GM18907 (cell line): Measurements from ENCODE around the gene C3orf38.
"Not testable (repeated sequence)": the region's sequence is repeated elsewhere in the genome, so short reads cannot be mapped to it uniquely, and the experiment has no call there.

Experiments used
- ATAC-seq: cut with Tn5 transposase; IDR thresholded peaks from one replicate; pipeline ENCODE4 v1.9.1; 2021; ENCODE audit warnings: mild to moderate bottlenecking, moderate library complexity; ENCODE audit not compliant: unreplicated experiment

The C3orf38 gene

GRCh38 chr3:88151358-88151757 is 1.6 kb downstream of the C3orf38 start:
- ATAC-seq: no peak

GRCh38 chr3:88152841-88153240 is 3.1 kb downstream of the C3orf38 start:
- no peak for ATAC-seq

DNA sequence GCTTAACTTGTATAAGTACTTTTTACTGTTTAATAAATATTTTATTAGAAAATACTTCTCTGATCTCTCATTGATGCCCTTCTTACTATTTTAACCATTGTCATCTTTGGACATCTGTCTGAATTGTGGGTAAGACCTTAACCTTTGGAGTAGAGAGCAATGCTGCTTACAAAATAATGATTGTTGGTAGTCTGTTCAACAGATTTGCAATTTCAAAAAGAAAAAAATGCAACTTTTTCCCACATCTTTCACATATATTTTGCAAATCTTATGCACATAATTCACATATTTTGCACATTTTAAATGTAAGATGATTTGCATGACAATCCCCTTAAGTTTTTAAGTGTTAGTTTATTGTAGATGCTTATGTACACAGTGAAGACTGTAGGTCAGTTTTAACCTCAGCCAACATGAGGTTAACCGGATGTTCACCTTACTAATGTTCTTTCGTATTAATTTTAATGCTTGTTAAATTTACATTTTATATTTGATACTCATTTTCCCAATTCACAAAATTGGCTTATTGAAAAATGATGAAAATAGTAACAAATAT is 16.7 kb downstream of the C3orf38 start:
- no peak for ATAC-seq

DNA sequence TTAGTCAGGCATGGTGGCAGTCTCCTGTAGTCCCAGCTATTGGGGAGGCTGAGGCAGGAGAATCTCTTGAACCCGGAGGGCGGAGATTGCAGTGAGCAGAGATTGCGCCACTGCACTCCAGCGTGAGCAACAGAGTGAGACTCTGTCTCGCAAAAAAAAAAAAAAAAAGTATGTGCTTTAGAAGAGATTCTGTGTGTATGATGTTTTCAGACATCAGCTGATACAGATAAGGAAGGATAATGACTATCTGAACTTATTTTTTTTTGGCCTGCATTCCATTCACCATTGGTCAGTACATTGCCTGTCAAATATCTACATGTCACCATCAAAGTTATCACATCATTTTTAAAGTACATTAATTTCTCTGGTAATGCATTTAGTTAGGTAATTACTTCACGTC is 17.4 kb downstream of the C3orf38 start:
- no peak for ATAC-seq

DNA sequence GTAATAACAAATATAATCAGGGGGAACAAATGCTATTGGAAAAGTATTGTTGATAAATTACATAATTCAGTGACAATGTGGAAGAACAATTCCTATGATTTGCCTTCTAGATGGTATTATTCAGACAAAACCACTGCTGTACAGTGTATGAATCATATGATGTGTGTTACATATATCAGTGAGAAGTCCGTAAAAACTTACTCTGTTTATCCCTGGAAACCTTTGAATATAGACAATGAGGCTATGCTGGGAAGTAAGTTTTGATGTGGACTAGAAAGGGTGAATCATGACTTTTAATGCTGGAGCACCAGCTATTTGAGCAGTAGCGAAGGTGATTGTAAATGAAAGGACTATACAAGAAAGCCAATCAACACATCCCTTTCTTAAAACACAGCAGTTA is 17.9 kb downstream of the C3orf38 start:
- no peak for ATAC-seq

- no peak for ATAC-seq
Observed at GRCh38 chr3:88168171-88168570, 18.4 kb downstream of the C3orf38 start.

DNA sequence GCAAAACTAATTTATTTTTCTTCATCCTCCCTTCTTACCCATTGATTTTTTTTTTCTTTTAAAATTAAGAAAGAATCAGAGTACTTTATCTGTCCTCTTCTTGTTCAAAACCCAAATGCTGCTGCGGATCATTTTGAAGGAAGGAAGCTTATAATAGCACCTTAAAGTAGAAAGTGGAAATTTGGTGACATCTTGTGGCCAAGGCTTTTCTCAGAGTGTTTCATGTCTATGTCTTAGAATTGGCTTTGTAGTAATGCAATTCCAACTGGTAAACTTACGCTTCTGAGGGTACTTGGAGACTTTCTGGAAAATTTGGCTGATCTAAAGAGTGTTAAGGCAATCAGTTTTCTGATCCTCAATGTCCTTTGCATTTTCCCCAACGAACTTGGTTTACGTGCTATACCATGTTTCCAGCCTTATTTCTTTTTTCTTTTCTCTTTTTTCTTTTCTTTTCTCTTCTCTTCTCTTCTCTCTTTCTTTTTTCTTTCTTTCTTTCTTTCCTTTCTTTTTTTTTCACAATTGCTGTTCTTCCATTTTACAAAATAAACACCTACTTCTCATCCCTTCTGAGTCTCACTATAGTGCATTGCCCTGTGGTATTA is 30.7 kb downstream of the C3orf38 start:
- ATAC-seq: peak; percentile 92

DNA sequence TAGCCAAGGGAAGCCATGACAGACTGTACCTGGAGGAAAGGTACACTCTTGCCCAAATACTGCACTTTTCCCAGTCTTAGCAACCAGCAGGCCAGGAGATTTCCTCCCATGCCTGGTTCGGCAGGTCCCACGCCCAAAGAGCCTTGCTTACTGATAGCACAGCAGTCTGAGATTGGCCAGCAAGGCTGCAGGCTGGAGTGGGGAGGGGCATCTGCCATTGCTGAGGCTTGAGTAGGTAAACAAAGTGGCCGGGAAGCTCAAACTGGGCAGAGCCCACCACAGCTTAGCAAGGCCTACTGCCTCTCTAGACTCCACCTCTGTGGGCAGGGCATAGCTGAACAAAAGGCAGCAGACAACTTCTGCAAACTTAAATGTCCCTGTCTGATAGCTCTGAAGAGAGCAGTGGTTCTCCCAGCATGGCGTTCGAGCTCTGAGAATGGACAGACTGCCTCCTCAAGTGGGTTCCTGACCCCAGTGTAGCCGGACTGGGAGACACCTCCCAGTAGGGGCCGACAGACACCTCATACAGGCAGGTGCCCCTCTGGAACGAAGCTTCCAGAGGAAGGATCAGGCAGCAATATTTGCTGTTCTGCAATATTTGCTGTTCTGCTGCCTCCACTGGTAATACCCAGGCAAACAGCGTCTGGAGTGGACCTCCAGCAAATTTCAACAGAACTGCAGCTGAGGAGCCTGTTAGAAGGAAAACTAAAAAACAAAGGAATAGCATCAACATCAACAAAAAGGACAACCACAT is 32.6 kb downstream of the C3orf38 start:
- ATAC-seq: not testable (repeated sequence)

GRCh38 chr3:88188436-88188835 is 38.7 kb downstream of the C3orf38 start:
- ATAC-seq: no peak

DNA sequence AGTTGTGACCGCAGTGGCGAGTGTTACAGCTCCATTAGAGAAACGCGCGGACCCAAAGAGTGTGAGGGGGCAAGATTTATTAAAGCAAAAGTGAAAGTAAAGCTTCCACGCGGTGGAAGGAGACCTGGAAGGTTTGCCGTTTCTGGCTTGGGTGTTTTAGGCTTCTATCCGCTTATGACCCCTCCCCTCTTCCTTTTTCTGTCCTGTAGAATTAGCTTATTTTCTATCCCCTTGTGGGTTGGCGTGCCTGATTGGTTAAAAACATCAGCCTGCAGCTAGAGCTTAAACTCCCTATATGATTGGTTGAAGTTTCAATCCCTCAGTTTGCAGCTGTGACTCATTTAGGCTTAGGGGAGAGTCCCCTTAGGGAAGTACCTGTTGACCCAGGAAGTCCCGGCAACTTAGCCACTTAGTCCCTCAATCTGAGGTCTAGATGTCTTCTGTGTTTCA is 39.6 kb downstream of the C3orf38 start:
- peak; percentile 97 for ATAC-seq

DNA sequence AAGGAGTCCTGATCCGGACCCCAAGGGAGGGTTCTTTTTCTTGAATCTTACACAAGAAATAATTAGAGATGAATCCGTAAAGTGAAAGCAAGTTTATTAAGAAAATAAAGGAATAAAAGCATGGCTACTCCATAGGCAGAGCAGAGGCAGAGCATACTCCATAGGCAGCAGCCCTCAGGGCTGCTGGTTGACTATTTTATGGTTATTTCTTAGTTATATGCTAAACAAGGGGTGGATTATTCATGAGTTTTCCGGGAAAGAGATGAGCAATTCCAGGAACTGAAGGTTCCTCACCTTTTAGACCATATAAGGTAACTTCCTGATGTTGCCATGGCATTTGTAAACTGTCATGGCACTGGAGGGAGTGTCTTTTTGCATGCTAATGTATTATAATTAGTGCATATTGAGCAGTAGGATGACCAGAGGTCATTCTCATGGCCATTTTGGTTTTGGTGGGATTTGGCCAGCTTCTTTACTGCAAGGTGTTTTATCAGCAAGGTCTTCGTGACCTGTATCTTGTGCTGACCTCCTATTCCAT is 42.2 kb downstream of the C3orf38 start:
- no peak for ATAC-seq

GRCh38 chr3:88192631-88193030 is 42.9 kb downstream of the C3orf38 start:
- ATAC-seq: no peak

DNA sequence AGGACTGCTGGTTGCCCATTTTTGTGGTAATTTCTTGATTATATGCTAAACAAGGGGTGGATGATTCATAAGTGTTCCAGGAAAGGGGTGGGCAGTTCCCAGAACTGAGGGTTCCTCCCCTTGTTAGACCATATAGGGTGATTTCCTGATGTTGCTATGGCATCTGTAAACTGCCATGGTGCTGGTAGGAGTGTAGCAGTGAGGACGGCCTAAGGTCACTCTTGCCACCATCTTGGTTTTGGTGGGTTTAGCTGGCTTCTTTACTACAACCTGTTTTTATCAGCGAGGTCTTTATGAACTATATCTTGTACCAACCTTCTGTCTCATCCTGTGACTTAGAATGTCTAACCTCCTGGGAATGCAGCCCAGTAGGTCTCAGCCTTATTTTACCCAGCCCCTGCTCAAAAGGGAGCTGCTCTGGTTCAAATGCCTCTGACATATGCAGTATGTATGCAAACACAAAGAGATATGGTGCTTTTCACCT is 46.2 kb downstream of the C3orf38 start:
- no peak for ATAC-seq

DNA sequence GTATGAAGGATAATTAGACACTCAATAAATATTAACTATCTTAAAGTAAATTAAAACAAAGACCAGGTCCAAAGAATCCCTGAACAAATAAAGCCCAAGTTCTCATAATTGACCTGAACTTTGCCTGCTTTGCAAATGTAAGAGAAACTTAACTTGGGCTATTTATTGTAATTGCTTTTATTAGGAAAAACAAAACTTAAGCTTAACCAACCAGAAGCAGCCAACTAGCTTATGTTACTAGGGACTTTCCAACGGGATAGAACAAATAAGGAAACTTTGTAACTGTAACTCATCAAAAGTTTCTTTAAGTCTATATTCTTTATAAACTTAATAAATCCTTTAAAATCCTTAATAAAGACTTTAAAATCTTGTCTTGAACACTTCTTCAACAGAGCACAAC is 48.4 kb downstream of the C3orf38 start:
- ATAC-seq: no peak

DNA sequence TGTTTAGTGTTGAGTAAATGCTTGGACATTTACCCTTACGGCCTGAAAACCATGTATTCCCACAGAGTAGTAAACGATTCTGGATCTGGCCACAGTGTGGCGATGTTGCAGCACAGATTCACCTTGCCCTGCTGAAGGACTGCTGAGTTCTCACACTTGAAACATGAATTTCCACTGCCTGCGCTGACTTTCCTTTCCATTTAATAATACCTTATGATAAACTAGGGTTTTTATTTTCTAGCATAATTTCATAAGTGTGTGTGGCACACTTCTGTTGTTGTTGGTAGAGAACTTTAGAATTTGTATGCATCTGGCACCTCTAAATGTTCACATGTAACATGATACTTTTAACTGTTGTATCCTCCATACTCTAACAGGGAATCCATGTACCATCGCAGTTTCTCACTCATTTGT is 53.9 kb downstream of the C3orf38 start:
- peak; percentile 94 for ATAC-seq
